Ectodermal cell (in vitro differentiated cells): ENCODE results near the gene C11orf24. TPM values are rescaled to one million over a fixed set of nuclear protein-coding genes. Genes with fewer than 3 reads are reported as not detected.
A peak's percentile ranks its signal among the peaks of the same experiment; 100 is the strongest.

Experiments used
- H3K27ac ChIP-seq: 2 replicates; pipeline ENCODE4 v1.7.0; 2013; ENCODE audit warnings: mild to moderate bottlenecking, low read depth, low read length; ENCODE audit not compliant: insufficient read depth, poor library complexity, severe bottlenecking
- H3K27me3 ChIP-seq: 2 replicates; pipeline ENCODE4 v1.7.0; 2013; ENCODE audit warnings: mild to moderate bottlenecking, low read length; ENCODE audit not compliant: insufficient read depth, control insufficient read depth, poor library complexity, severe bottlenecking
- H3K36me3 ChIP-seq: one replicate; pipeline ENCODE4 v1.7.0; 2013; ENCODE audit warnings: low read length; ENCODE audit not compliant: control insufficient read depth, insufficient read depth
- H3K4me1 ChIP-seq: one replicate; pipeline ENCODE4 v1.7.0; 2013; ENCODE audit warnings: low read length; ENCODE audit not compliant: control insufficient read depth, insufficient read depth
- H3K4me3 ChIP-seq: 2 replicates; pipeline ENCODE4 v1.7.0; 2013; ENCODE audit warnings: low read depth, low read length, control low read depth; ENCODE audit not compliant: insufficient read depth
- H3K9me3 ChIP-seq: 2 replicates; pipeline ENCODE4 v1.7.0; 2013; ENCODE audit warnings: mild to moderate bottlenecking, low read length, moderate library complexity; ENCODE audit not compliant: control insufficient read depth
- WGBS, 2 experiments: methylation state at CpG; one replicate each; pipeline ENCODE4 v1.1.7; 2013; ENCODE audit warnings: missing lambda C conversion rate in 2 of 2; 5-methylcytosine and 5-hydroxymethylcytosine counted together
- polyA plus RNA-seq, 4 experiments: library from polyadenylated mRNA; stranded (reverse); fragments of 50-300 nt; gene quantifications; one replicate each; pipeline ENCODE4 v1.2.3, GENCODE V29; 2013

The C11orf24 gene
- 33.8 TPM for polyA plus RNA-seq (2013, experiment 1 of 4)
- polyA plus RNA-seq (2013, experiment 2 of 4): 29.3 TPM
- 27.8 TPM for polyA plus RNA-seq (2013, experiment 3 of 4)
- polyA plus RNA-seq (2013, experiment 4 of 4): 28.5 TPM

DNA sequence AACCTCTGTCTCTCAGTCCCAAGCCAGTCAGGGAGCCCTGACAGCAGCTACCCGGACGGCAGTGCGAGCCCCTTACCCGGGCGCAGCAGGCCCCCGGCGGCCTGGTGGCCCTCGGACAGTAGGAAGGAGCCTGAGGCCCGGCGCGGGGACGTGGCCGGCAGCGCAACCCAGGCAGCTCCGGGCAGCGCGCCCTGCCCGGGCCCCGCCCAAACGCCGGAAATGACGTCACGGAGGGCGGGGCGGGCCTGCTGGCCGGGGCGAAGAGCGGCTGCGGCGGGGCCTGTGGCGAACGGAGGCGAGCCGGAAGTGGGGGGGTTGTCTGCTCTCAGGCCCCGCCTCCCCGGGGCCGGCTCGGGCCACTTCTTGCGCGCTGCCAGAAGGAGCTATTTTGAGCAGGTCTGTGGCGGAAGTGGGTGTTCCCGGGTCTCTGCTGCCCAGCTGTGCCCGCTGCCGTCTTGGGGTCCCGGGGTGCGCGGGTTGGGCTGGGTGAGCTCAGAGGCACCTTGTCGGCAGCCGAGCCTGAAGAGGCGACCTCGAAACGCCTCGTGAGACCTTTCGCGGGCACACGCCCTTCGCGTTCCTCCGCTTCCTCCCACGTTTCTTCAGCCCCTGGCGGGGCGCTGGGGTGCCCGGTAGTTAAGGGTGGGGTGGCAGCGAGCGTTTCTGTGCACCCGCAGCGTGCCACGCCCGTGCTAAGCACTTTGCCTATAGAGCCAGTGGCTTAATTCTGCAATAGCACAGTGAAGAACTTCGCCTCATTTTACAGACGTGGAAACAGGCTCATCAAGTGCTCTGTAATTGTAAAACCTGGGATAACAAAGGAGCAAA, at the start of gene C11orf24:
Gene C11orf24, minus strand, starts transcription at position 193 of the 828 bp plus-strand sequence. CDS start 8,206 bp downstream, outside the sequence.
- H3K27ac ChIP-seq: peak within 1 kb of the TSS; percentile 83
- 0 to 1% methylated on average over 71 of the region's 71 CpGs for WGBS, 2 experiments
- H3K4me1 ChIP-seq: peaks cover 6% of the 10 kb centered on the region
- H3K4me3 ChIP-seq: peak within 1 kb of the TSS; percentile 99
- peaks cover 7% of the 10 kb centered on the region for H3K36me3 ChIP-seq
- H3K9me3 ChIP-seq: no peaks in the 10 kb centered on the region
- no peaks in the 10 kb centered on the region for H3K27me3 ChIP-seq

- no peak overlapping the region for H3K4me3 ChIP-seq
- H3K27me3 ChIP-seq: peaks cover 16% of the 10 kb centered on the region
- no peak overlapping the region for H3K27ac ChIP-seq
- H3K9me3 ChIP-seq: no peaks in the 10 kb centered on the region
- no peaks in the 10 kb centered on the region for H3K36me3 ChIP-seq
- peaks cover 10% of the 10 kb centered on the region for H3K4me1 ChIP-seq
- WGBS, 2 experiments: 79 to 80% methylated on average over 15 of the region's 15 CpGs
These were observed 45.5 kb upstream of the C11orf24 start for GRCh38 chr11:68317147-68317785.

- no peak overlapping the region for H3K27ac ChIP-seq
- H3K4me1 ChIP-seq: peaks cover 10% of the 10 kb centered on the region
- H3K27me3 ChIP-seq: peaks cover 28% of the 10 kb centered on the region
- no peaks in the 10 kb centered on the region for H3K9me3 ChIP-seq
- H3K36me3 ChIP-seq: no peaks in the 10 kb centered on the region
- no peak overlapping the region for H3K4me3 ChIP-seq
- 83 to 88% methylated on average over 19 of the region's 19 CpGs for WGBS, 2 experiments
These were observed 43.6 kb upstream of the C11orf24 start for GRCh38 chr11:68315171-68315920.

- H3K4me3 ChIP-seq: peak overlapping the region; percentile 55
- peaks cover 10% of the 10 kb centered on the region for H3K4me1 ChIP-seq
- no peaks in the 10 kb centered on the region for H3K36me3 ChIP-seq
- no peaks in the 10 kb centered on the region for H3K9me3 ChIP-seq
- H3K27me3 ChIP-seq: peaks cover 28% of the 10 kb centered on the region
- H3K27ac ChIP-seq: no peak overlapping the region
- 50 to 55% methylated on average over 27 of the region's 27 CpGs for WGBS, 2 experiments
These were observed 42.7 kb upstream of the C11orf24 start for GRCh38 chr11:68314203-68315170.

DNA sequence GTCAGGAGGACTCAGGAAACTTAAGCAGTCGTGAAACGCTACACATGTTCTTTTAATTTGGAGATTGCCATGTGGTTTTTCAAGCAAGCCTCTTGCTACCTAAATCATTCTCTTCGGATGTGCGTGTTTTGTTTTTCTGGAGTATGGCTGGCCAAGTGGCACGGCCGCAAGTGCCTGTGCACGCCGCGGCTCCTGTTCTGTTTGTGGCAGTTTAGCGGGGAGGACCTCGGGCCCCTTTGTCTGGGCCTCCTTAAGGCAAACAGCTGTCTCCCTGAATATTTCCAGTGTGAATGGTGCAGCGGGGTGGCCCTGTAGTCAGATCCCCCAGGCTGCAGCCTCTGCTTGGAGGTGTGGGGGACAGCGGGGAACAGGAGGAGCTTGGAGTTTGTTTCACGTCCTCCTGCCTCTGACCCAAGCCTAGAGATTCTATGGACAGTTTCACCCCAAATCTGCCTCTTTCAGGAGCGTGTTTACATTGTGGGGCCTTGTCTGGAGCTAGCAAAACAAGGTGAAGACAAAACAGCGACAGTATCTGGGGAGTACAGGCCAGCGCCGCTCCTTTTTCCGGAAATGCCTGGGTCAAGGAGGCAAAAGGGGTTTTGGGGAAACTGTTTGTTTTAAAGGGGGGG, 41.9 kb upstream of the C11orf24 start:
- Histone ChIP-seq H3K36me3 (no peaks in the 10 kb centered on the region), H3K9me3 (no peaks in the 10 kb centered on the region), H3K4me3 (peak overlapping the region; percentile 55), H3K4me1 (peaks cover 10% of the 10 kb centered on the region), H3K27ac (no peak overlapping the region), H3K27me3 (peaks cover 28% of the 10 kb centered on the region)
- 9 to 10% methylated on average over 19 of the region's 19 CpGs for WGBS, 2 experiments

DNA sequence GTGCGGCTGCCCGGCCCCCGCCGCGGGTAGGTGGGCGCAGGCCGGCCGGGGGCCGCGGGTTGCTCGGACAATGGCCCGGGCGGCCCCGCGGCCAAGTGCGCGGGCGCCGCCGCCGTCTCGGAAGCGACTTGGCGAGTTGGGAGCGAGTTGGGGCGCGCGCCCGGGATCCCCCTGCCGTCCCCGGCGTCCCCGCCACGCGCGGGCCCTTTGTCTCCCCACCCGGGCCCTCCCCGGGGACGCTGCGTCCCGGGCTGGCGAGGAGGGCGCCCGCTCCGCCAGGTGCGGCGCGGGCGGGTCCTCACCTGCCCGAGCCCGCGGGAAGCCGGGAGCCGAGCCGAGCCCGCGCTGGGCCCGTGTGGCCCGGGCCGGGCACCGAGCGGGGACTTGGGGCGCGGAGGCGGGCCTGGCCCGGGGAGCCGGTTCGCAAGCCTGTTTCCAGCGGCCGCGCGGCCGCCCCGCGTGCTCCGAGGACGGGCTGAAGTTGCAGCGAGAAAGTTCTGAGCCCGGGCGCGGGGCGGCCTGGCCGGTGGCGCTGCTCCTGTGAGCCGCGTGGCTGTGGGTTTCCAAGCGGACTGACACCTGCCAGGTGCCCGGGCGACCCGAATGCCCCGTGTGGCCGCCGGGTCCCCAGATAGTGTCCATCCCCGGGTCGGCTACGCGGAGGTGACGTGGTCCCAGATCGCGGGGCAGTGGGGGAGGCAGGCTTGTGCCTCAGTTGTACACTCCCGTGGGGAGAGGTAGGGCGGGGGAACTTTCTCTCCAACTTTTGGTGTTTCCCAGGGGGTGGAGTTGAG, 41.2 kb upstream of the C11orf24 start:
- Histone ChIP-seq H3K27me3 (peaks cover 28% of the 10 kb centered on the region), H3K27ac (no peak overlapping the region), H3K9me3 (no peaks in the 10 kb centered on the region), H3K4me3 (peak overlapping the region; percentile 55), H3K36me3 (no peaks in the 10 kb centered on the region), H3K4me1 (peaks cover 10% of the 10 kb centered on the region)
- 1% methylated on average over 102 of the region's 102 CpGs for WGBS, 2 experiments

DNA sequence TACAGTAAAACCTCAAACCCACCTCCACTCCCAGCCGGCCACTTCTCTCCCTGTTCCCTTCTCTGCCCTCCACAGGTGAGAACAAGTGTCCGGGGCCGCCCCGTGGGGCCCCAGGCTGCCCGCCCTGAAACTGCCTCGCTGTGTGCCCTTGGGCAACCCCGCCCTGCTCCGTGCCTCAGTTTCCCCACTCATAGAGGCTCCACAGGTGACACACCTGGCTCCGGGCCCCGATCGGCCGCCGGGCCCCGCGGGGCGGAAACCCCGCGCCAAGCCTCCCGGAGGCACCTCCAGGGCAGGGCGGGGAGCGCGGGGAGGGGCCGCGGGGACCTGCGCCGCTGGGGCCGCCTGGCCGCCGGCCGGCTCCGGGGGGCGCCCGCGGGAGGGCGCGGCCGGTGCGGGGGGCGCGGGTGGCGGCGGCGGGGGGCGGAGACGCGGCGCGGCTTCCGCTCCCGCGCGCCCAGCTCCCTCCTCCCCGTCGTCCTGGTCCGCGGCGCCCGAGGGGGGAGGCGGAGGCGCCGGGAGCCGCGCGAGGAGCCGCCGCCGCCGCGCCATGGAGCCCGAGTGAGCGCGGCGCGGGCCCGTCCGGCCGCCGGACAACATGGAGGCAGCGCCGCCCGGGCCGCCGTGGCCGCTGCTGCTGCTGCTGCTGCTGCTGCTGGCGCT, 40.5 kb upstream of the C11orf24 start, which contains the start of gene LRP5:
Gene LRP5, plus strand, starts transcription at position 475 of the 663 bp plus-strand sequence. Its CDS starts 124 bp downstream, at position 599.
- no peaks in the 10 kb centered on the region for H3K36me3 ChIP-seq
- WGBS, 2 experiments: 4 to 5% methylated on average over 85 of the region's 85 CpGs
- H3K4me1 ChIP-seq: peaks cover 10% of the 10 kb centered on the region
- H3K27me3 ChIP-seq: peaks cover 28% of the 10 kb centered on the region
- H3K9me3 ChIP-seq: no peaks in the 10 kb centered on the region
- no peak within 1 kb of the TSS for H3K27ac ChIP-seq
- H3K4me3 ChIP-seq: peak within 1 kb of the TSS; percentile 55
